ENCODE results near the gene LHPP. TPM values are rescaled to one million over a fixed set of nuclear protein-coding genes. Genes with fewer than 3 reads are reported as not detected.
"Not testable (repeated sequence)": the region's sequence is repeated elsewhere in the genome, so short reads cannot be mapped to it uniquely, and the experiment has no call there.

Gene LHPP
- total RNA-seq, 1 donor from 2014 or later = 7.6 TPM

GRCh38 chr10:124534826-124535601 lies 73.4 kb downstream of the LHPP start:
- no peak for DNase-seq (ENCODE audit: extremely low read depth, low read depth, low spot score)

- no peak for DNase-seq (ENCODE audit: extremely low read depth, low read depth, low spot score)
Measured at GRCh38 chr10:124535731-124536495, 74.3 kb downstream of the LHPP start.

DNA sequence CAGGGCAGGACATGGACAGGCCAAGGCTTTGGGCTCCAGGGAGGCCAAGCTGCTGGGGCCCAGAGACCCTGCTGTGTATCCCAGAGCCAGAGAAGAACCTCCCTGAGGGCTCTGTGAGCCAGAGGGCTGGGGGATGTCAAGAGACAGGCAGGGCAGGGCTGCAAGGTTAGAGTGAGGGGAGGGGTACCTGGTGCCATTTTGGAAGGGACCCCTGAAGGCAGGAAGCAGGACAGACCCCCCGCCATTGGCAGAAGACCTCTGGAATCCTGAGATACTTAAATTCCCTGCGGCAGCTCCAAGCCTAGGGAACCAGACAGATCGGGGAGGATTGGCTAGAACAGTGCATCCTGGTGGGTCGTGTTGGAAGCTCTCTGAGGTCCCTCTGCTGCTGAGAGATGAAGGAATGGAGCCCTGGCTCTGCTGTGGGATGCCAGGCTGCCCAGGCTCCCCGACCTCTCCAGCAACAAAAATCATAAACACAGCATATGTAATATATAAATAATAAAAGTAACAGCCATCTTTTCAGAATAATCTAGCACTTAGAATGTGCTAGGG lies 75.0 kb downstream of the LHPP start:
- DNase-seq (ENCODE audit: extremely low read depth, low read depth, low spot score) = no peak

DNA sequence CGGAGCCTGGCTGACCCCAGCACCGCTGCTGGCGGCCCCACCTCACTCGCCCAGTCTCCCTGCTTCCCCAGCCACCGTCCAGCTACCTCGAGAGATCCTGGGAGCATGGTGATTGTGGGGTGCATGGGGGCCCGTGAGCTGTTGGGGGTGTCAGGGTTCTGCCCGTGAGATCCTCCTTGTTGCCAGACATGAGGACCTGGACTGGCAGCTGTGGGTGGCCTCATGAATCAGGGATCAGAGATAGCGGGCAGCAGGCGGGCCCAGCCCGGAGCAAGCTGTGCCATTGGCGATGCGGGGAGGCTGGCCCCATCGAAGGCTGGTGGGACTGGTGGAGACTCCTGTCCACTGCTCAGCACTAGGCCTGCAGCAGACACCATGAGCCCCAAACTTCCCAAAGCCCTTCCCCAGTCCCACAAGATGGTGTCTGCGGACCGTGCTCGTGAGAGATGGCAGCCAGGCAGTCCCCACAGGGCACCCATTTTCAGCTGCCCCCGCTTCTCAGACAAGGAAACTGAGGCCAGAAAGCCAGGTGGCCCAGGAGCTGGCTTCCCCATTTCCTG lies 75.6 kb downstream of the LHPP start:
- DNase-seq (ENCODE audit: extremely low read depth, low read depth, low spot score) = no peak

GRCh38 chr10:124537891-124538290 lies 76.3 kb downstream of the LHPP start:
- no peak for DNase-seq (ENCODE audit: extremely low read depth, low read depth, low spot score)

DNA sequence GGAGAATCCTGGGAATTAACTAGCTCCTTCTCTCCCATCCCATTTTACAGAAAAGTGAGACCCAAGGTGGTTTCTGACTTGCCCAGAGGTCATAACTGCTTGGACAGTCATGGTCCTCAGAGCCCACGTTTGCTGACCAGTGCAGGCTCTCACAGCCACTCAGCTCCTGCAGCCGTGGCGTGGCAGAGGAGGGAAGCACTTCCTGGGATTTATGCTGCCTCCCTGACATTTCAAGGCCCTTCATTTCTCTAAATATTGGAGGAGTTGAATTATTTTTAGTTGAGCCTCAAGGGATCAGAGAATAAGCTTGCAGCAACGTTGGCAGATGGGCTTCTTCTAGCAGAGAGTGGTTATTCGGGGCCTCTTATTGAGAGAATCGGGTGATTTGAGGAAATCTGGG lies 77.1 kb downstream of the LHPP start:
- no peak for DNase-seq (ENCODE audit: extremely low read depth, low read depth, low spot score)

DNA sequence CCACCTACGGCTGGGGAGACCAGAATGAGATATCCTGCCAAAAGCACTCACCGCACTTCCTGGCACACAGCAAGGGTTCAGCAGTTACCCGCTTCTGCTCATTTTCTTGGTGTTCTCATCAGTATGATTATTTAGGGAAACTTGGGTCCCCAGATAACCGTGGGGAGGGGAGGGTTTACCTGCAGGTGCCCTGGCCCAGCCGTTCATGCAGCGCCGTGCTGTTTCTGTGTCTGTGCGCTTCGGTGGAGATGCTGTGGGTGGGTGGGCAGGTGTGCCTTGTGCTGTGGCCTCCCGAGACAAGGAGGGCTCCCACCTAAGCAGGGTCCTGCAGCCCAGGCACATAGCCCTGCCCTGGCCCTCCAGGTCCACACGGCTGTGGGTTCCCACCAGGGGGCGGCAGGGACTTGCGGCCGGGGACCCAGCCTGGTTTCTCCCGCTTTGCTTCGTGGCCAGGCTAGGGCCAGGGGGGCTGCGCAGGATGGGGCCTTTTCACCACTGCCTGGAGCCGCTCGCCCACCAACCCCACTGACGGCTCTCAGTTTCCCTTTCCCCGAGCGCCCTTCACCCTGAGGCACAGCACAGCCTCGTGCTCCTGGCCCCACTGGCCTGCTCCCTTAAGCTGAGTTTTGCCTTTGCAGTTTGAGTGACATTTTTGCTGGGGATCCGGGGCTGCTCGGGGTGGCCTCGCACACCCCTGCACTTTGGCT lies 78.5 kb downstream of the LHPP start:
- no peak for DNase-seq (ENCODE audit: extremely low read depth, low read depth, low spot score)

- no peak for DNase-seq (ENCODE audit: extremely low read depth, low read depth, low spot score)
Measured at GRCh38 chr10:124541076-124541903, 79.7 kb downstream of the LHPP start.

- no peak for DNase-seq (ENCODE audit: extremely low read depth, low read depth, low spot score)
Measured at GRCh38 chr10:124542336-124542735, 80.7 kb downstream of the LHPP start.

GRCh38 chr10:124543146-124543545 lies 81.5 kb downstream of the LHPP start:
- no peak for DNase-seq (ENCODE audit: extremely low read depth, low read depth, low spot score)

GRCh38 chr10:124543971-124544370 lies 82.3 kb downstream of the LHPP start:
- no peak for DNase-seq (ENCODE audit: extremely low read depth, low read depth, low spot score)

DNA sequence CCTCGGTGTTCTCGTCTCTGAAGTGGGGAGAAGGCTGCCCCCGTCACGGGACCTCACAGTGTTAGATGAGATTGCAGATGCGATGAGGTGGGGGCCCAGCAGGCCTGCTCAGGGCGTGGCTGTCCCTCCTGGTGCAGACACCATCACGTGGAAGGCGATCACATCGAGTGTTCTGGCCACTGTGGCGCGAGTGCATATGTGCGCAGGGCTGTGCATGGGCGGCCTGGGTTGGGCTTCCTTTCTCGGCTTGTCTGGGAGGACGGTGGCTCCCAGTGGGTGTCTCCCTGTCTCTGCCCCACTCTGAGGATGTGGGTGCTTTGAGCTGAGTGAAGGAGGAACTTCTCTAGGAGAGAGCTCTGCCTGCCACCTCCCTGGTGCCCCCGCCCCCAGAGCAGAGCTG lies 83.1 kb downstream of the LHPP start:
- no peak for DNase-seq (ENCODE audit: extremely low read depth, low read depth, low spot score)

DNA sequence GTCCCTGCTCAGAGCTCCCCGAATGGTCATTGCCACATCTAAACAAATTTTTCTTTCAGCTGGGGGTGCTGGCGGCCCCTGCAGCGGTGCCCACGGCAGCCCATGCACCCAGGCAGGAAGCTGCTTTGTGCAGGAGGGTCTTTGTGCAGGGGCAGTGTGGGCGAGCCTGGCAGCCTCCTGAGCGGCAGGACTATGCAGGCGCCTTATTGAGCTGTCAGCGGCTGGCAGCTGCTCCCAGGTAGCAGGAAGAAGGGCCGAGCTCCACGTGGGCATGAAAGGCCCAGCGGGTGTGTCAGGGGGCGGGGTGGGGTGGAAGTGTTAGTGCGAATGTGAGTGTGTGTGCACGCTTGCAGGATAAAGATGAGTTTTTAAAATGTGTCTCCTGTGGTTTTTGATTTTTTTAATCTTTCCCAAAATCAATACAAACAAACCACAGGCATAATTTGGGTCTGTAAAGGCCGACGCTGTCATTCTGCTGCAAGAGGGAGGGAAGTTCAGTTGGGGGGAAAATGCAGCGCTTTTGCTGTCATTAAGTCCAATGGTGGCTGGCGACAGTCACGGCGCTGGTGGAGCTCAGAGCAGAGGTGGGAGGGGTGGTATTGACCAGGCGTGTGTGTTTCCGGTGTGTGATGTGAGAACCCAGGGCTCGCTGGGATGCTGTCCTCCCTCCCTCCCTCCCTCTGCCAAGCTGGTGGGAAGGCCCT lies 83.9 kb downstream of the LHPP start:
- no peak for DNase-seq (ENCODE audit: extremely low read depth, low read depth, low spot score)

GRCh38 chr10:124546055-124546369 lies 84.4 kb downstream of the LHPP start:
- no peak for DNase-seq (ENCODE audit: extremely low read depth, low read depth, low spot score)

DNA sequence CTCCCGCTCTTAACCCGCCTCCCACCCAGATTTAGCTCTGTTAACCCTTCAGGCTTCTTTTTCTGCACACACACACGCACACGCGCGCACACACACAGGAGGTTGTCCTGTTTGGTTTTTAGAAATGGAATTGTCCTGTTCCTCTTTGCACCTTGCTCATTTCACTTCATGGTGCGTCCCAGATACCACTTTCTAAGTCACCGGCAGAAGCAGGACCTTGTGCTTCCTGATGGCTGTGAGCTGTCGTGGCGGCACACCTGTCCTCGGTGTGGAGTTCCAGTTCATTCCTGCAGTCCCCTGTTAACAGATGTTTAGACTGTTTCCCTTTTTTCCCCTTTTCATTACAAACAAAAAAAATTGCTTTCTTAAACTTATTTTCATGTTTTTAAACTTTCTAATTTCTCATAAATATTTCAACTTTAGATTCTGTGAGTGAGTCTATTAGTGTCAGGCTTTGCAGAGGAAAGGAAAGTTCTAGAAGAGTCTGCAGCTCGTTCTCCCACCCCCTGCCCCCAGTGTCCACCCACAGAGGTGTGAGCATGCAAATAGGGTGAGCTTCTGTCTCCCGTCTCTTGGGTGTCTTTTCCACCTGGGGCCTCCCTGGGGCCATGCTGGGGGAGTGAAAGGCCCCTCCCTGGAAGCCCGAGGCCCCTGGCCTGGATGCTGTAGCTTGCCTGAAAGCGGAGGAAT lies 85.5 kb downstream of the LHPP start:
- no peak for DNase-seq (ENCODE audit: extremely low read depth, low read depth, low spot score)

DNA sequence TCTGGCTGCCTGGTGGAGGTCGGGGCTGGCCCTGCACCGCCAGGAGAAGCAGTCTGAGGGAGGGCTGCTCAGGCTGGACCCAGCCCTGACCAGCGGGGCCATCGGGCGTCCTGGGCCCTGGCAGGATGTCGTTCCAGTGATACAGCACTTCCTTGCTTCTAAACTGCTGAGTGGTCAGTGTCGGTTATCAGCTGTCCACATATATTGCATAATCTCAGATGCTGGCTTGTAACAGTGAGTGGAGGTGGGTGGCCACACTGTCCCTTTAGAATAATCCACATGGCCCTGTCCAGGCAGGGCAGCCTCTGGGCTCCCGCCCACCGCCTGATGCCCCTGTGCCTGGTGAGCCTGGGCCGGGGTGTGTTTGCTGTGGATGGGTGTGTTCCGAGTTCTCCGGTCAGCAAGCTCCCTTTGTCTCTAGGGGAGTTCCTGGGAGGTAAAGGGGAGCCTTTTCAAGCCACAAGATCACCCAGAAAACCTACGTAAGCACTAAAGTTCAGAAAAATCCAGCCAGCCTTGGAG lies 86.1 kb downstream of the LHPP start:
- DNase-seq (ENCODE audit: extremely low read depth, low read depth, low spot score) = no peak

DNA sequence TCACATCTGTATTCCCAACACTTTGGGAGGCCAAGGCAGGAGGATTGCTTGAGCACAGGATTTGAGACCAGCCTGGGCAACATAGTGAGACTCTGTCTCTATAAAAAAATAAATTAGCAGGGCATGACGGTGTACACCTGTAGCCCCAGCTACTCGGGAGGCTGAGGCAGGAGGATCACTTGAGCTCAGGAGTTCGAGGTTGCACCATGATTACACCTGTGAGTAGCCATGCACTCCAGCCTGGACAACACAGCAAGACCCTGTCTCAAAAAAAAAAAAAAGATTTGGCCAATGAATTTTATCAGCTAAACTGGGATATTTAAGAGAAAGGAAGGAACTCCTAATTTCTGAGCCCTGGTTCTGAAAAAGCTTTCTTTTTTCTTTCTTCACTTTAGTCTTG lies 87.5 kb downstream of the LHPP start:
- not testable (repeated sequence) for DNase-seq (ENCODE audit: extremely low read depth, low read depth, low spot score)

DNA sequence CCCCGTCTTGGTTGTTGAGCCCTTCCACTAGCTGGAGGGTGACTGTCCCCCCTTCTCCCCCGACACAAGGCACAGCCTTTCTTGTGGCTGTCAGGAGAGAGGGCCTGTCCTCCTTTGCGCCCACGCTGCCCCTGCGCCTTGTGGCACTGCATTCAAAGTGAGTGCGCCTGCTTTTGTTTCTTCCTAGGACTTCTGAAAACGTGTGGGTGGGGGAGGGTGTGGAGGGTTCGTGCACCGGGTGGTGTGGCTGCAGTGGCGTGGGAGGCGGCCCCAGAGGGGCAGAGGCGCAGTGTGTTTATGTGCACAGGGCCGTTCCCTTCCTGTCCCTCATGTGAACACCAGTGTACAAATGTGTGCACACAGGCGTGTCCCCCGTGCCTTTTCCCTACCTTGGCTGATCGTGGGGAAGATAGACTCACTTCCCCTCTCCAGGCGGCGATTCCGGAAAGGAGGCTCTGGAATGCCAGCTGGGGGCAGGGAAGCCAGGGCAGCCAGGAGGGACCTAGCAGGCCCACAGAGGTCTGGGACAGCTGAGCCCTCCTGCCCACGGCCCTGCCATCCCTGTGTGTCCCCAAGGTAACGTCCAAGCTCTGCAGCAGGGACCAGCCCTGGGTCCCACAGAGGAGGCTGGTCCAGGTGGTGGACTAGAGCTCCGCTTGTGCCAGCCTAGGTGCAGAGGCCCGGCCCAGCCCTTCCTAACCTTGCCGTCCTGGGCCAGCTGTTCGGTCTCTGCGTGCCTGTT lies 88.8 kb downstream of the LHPP start:
- DNase-seq (ENCODE audit: extremely low read depth, low read depth, low spot score) = no peak
